ENCODE measurements around the gene CITED2.

DNA sequence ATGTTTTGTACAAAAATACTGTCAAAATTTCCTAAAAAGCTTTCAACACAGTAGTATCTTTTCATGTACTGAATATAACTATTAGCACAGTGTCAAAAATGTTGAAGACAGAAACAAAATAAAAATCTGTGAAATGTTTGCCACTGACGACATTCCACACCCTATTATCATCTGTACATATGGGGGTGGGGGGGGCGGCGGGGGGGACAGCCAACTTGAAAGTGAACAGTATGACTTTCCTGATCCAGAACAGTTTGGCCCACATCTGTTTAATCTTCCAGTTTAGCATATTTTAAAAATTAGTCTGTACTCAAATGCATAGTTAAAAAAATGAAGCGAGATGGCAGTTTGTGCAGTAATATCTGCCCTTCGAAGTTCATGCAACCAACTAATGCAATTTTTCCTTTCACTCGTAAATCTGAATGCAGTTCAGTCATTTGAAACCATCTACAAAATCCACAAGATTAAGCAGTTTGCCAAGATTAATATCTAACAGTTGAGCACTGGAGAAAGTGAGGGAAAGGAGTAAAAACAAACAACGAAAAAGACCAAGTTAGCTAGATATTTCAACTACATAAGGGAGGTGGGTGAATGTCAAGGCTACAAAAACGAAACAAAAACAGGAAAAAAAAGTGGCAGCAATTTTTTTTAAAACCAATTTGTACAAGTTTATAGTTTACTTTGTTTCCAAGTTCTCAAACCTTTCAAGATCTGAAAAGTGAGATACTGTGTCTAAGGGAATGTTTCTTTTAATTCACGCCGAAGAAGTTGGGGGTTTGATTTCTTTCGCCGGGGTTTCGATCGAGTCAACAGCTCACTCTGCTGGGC lies 1.9 kb downstream of the CITED2 start:
- TF ChIP-seq, protein P1, sequence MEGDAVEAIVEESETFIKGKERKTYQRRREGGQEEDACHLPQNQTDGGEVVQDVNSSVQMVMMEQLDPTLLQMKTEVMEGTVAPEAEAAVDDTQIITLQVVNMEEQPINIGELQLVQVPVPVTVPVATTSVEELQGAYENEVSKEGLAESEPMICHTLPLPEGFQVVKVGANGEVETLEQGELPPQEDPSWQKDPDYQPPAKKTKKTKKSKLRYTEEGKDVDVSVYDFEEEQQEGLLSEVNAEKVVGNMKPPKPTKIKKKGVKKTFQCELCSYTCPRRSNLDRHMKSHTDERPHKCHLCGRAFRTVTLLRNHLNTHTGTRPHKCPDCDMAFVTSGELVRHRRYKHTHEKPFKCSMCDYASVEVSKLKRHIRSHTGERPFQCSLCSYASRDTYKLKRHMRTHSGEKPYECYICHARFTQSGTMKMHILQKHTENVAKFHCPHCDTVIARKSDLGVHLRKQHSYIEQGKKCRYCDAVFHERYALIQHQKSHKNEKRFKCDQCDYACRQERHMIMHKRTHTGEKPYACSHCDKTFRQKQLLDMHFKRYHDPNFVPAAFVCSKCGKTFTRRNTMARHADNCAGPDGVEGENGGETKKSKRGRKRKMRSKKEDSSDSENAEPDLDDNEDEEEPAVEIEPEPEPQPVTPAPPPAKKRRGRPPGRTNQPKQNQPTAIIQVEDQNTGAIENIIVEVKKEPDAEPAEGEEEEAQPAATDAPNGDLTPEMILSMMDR (conservative IDR thresholded peaks at IDR 0.05), result no peak
- TF ChIP-seq ZFX (IDR thresholded peaks at IDR 0.05), result no peak

All from C4-2B (cell line).